Measurements from ENCODE around the gene CCDC7. TPM values are rescaled to one million over a fixed set of nuclear protein-coding genes. Genes with fewer than 3 reads are reported as not detected.
"Not testable (repeated sequence)": the region's sequence is repeated elsewhere in the genome, so short reads cannot be mapped to it uniquely, and the experiment has no call there.

Gene CCDC7
- total RNA-seq, 1 donor from 2014 or later = 2.3 TPM

DNA sequence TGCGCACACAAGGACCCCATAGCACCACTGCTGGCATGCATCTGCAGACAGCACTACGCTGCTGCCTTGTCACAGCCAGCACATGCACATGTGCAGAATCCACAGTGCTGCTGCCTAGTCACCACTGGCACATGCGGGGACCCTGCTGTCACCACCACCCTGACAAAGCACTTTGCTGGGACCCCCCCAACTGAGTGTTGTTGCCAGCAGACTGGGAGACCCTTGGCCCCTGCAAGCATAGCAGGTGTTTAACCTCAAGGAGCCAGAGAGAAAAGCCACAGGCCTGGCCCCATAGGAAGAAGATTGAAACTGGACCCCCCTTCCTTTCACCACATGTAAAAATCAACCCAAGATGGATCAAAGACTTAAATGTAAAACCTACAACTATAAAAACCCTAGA lies 300.9 kb downstream of the CCDC7 start:
- TF ChIP-seq, protein P1, sequence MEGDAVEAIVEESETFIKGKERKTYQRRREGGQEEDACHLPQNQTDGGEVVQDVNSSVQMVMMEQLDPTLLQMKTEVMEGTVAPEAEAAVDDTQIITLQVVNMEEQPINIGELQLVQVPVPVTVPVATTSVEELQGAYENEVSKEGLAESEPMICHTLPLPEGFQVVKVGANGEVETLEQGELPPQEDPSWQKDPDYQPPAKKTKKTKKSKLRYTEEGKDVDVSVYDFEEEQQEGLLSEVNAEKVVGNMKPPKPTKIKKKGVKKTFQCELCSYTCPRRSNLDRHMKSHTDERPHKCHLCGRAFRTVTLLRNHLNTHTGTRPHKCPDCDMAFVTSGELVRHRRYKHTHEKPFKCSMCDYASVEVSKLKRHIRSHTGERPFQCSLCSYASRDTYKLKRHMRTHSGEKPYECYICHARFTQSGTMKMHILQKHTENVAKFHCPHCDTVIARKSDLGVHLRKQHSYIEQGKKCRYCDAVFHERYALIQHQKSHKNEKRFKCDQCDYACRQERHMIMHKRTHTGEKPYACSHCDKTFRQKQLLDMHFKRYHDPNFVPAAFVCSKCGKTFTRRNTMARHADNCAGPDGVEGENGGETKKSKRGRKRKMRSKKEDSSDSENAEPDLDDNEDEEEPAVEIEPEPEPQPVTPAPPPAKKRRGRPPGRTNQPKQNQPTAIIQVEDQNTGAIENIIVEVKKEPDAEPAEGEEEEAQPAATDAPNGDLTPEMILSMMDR (IDR thresholded peaks at IDR 0.05; ENCODE audit: insufficient read depth, low read depth, low read length) = no peak
- TF ChIP-seq EZH2 (IDR thresholded peaks at IDR 0.05; ENCODE audit: insufficient read depth, low read length) = no peak
- no peaks in the 10 kb centered on the region for H3K4me1 ChIP-seq (ENCODE audit: insufficient read depth, low read length)
- H3K79me2 ChIP-seq (ENCODE audit: insufficient read depth, low read length) = no peaks in the 10 kb centered on the region
- H3K4me1 Mint-ChIP-seq (ENCODE audit: low read depth, unreplicated experiment) = no peaks in the 10 kb centered on the region
- no peaks in the 10 kb centered on the region for H3K9me3 ChIP-seq (ENCODE audit: insufficient read depth, low read depth, low read length)
- DNase-seq (ENCODE audit: low read depth) (no peak), FAIRE-seq (no peak)
- H2AFZ ChIP-seq (ENCODE audit: low read depth, low read length) = no peak overlapping the region
- no peak overlapping the region for H3K27ac ChIP-seq (ENCODE audit: low read depth, low read length)
- H3K27ac Mint-ChIP-seq (ENCODE audit: unreplicated experiment) = no peak overlapping the region
- H3K4me3 Mint-ChIP-seq (ENCODE audit: unreplicated experiment) = no peak overlapping the region
- peaks cover 4% of the 10 kb centered on the region for H3K9me3 Mint-ChIP-seq (ENCODE audit: unreplicated experiment)
- H3K9ac ChIP-seq (ENCODE audit: low read length) = no peak overlapping the region
- no peaks in the 10 kb centered on the region for H4K20me1 ChIP-seq (ENCODE audit: insufficient read depth, low read length)
- no peak overlapping the region for H3K4me3 ChIP-seq (ENCODE audit: insufficient read depth, low read depth, low read length)
- no peaks in the 10 kb centered on the region for H3K27me3 Mint-ChIP-seq (ENCODE audit: low read depth, unreplicated experiment)
- no peaks in the 10 kb centered on the region for H3K27me3 ChIP-seq (ENCODE audit: insufficient read depth, low read length)
- H3K4me2 ChIP-seq (ENCODE audit: low read length) = no peak overlapping the region
- peaks cover 2% of the 10 kb centered on the region for H3K36me3 Mint-ChIP-seq (ENCODE audit: low read depth, unreplicated experiment)
- H3K36me3 ChIP-seq (ENCODE audit: insufficient read depth, low read length) = no peaks in the 10 kb centered on the region

DNA sequence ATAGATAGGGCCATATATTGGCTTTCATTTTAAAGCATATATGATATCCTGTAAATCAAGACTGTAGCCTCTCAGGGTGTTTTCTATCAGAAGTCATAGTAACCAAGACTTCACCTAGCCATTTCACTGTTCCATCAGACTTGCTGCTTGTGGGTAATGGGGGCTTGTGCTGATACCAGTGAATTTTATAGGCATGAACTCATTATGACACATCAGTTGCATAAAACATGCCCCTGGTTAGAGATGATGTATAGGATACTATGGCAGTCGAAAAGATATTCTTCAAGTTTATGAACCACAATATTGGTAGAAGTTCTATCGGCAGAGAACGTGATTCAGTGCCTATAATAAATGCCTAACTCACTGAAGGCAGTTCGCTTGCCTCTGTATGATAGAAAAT lies 305.6 kb downstream of the CCDC7 start:
- TF ChIP-seq, protein P1 (IDR thresholded peaks at IDR 0.05; ENCODE audit: insufficient read depth, low read depth, low read length) = no peak
- TF ChIP-seq EZH2 (IDR thresholded peaks at IDR 0.05; ENCODE audit: insufficient read depth, low read length) = no peak
- Histone ChIP-seq H4K20me1 (ENCODE audit: insufficient read depth, low read length) (no peaks in the 10 kb centered on the region), H3K27me3 (ENCODE audit: insufficient read depth, low read length) (no peaks in the 10 kb centered on the region), H3K27ac (ENCODE audit: low read depth, low read length) (no peak overlapping the region), H3K9ac (ENCODE audit: low read length) (no peak overlapping the region), H2AFZ (ENCODE audit: low read depth, low read length) (no peak overlapping the region), H3K4me1 (ENCODE audit: insufficient read depth, low read length) (no peaks in the 10 kb centered on the region), H3K36me3 (ENCODE audit: insufficient read depth, low read length) (no peaks in the 10 kb centered on the region), H3K79me2 (ENCODE audit: insufficient read depth, low read length) (no peaks in the 10 kb centered on the region), H3K4me2 (ENCODE audit: low read length) (no peak overlapping the region), H3K4me3 (ENCODE audit: insufficient read depth, low read depth, low read length) (no peak overlapping the region), H3K9me3 (ENCODE audit: insufficient read depth, low read depth, low read length) (no peaks in the 10 kb centered on the region)
- H3K4me3 Mint-ChIP-seq (ENCODE audit: unreplicated experiment) = no peak overlapping the region
- H3K9me3 Mint-ChIP-seq (ENCODE audit: unreplicated experiment) = peaks cover 6% of the 10 kb centered on the region
- H3K27me3 Mint-ChIP-seq (ENCODE audit: low read depth, unreplicated experiment) = no peaks in the 10 kb centered on the region
- H3K27ac Mint-ChIP-seq (ENCODE audit: unreplicated experiment) = no peak overlapping the region
- peaks cover 2% of the 10 kb centered on the region for H3K36me3 Mint-ChIP-seq (ENCODE audit: low read depth, unreplicated experiment)
- no peaks in the 10 kb centered on the region for H3K4me1 Mint-ChIP-seq (ENCODE audit: low read depth, unreplicated experiment)
- DNase-seq (ENCODE audit: low read depth) = no peak
- no peak for FAIRE-seq

DNA sequence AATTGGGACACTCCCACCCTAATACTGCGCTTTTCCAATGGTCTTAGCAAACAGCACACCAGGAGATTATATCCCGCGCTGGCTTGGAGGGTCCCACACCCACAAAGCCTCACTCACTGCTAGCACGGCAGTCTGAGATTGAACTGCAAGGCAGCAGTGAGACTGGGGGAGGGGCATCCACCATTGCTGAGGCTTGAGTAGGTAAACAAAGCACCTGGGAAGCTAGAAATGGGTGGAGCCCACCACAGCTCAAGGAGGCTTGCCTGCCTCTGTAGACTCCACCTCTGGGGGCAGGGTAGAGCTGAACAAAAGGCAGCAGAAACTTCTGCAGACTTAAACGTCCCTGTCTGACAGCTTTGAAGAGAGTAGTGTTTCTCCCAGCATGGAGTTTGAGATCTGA lies 309.0 kb downstream of the CCDC7 start:
- H3K9me3 Mint-ChIP-seq (ENCODE audit: unreplicated experiment); H3K4me3 ChIP-seq (ENCODE audit: insufficient read depth, low read depth, low read length); H4K20me1 ChIP-seq (ENCODE audit: insufficient read depth, low read length); H3K9ac ChIP-seq (ENCODE audit: low read length); H3K36me3 ChIP-seq (ENCODE audit: insufficient read depth, low read length); H3K4me1 Mint-ChIP-seq (ENCODE audit: low read depth, unreplicated experiment); H3K4me2 ChIP-seq (ENCODE audit: low read length); H3K4me3 Mint-ChIP-seq (ENCODE audit: unreplicated experiment); H3K27ac Mint-ChIP-seq (ENCODE audit: unreplicated experiment); H3K27ac ChIP-seq (ENCODE audit: low read depth, low read length); H3K79me2 ChIP-seq (ENCODE audit: insufficient read depth, low read length); H3K9me3 ChIP-seq (ENCODE audit: insufficient read depth, low read depth, low read length); H3K4me1 ChIP-seq (ENCODE audit: insufficient read depth, low read length); H3K27me3 ChIP-seq (ENCODE audit: insufficient read depth, low read length); DNase-seq (ENCODE audit: low read depth); FAIRE-seq; H2AFZ ChIP-seq (ENCODE audit: low read depth, low read length); H3K27me3 Mint-ChIP-seq (ENCODE audit: low read depth, unreplicated experiment); H3K36me3 Mint-ChIP-seq (ENCODE audit: low read depth, unreplicated experiment): not testable (repeated sequence)
